ENCODE results near the gene NCOA6. TPM values are rescaled to one million over a fixed set of nuclear protein-coding genes. Genes with fewer than 3 reads are reported as not detected.

Gene NCOA6
- total RNA-seq, 2 experiments from 2014 or later, result 32.3 to 35.0 TPM

- ChIA-PET CTCF (no interaction called here), POLR2A (no interaction called here)
- H3K36me3 Mint-ChIP-seq (ENCODE audit: low read depth), result peaks cover 50% of the 10 kb centered on the region
- H3K27me3 Mint-ChIP-seq, result no peaks in the 10 kb centered on the region
- H3K27ac Mint-ChIP-seq, result no peak overlapping the region
- no peak for DNase-seq
- H3K9me3 Mint-ChIP-seq, result no peaks in the 10 kb centered on the region
- H3K4me1 Mint-ChIP-seq, result no peaks in the 10 kb centered on the region
- no peak overlapping the region for H3K4me3 Mint-ChIP-seq
These were observed 70.8 kb downstream of the NCOA6 start for GRCh38 chr20:34754611-34755010.

DNA sequence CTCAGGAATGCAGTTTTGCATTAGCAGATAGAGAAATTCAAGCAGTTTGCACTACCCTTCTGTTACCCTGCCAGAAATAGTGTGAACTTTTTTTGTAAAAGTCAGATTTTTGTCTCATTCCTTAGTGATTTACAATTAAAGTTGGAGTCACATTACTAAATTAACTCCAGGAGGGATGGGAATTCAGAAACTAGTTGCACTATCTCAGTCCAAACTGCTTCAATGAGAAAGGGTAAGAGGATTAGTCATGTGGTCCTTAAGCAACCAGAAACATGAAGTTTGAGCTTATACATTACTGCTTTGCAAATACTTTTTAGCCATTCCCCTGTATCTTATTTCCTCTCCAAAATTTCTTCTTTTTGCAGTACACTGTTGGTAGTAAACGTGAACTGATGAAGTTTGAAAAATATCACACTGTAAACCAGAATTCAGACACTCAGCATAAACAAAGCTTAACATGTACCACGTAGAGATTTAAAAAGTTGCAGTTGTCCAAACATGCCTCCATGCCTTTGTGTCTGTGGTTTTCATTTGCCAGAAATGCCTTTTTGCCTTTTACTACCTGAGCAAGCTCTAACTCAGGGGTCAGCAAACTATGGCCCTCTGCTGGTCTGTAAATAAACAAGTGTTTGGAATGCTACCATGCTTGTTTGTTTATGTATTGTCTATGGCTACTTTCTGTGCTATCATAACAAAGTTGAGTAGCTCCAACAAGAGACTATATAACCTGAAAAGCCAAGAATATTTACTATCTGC lies 71.6 kb downstream of the NCOA6 start:
- no peak for DNase-seq
- no peaks in the 10 kb centered on the region for H3K27me3 Mint-ChIP-seq
- no peak overlapping the region for H3K4me3 Mint-ChIP-seq
- CTCF ChIA-PET, result interaction anchor here (2.5 kb wide), 1 partner anchor 16 kb away, joined by 10 read pairs; no protein-coding TSS in a partner anchor
- no peak overlapping the region for H3K27ac Mint-ChIP-seq
- no peaks in the 10 kb centered on the region for H3K9me3 Mint-ChIP-seq
- POLR2A ChIA-PET, result no interaction called here
- no peaks in the 10 kb centered on the region for H3K4me1 Mint-ChIP-seq
- peaks cover 51% of the 10 kb centered on the region for H3K36me3 Mint-ChIP-seq (ENCODE audit: low read depth)

DNA sequence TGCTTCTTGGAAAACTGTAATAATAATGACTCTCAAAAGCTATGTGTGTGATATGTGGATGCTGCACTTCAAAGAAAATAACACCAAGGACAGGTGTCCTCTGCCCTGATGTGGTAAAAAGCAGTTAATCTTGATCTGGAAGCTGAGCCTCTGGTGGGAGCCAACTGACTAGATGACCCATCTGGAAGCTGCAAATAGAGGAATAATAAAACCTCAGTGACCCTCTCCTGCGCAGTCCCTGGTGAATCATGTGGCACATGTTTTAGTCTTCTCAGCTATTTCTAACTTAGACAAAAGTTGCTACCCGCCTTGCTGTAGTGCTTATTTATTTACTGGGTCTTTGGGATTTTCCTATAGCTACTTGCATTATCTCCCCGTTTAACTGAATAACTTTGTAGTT lies 74.0 kb downstream of the NCOA6 start:
- POLR2A ChIA-PET, result no interaction called here
- no peaks in the 10 kb centered on the region for H3K9me3 Mint-ChIP-seq
- CTCF ChIA-PET, result interaction anchor here (0.8 kb wide), 1 partner anchor 19 kb away, joined by 3 read pairs; no protein-coding TSS in a partner anchor
- no peak overlapping the region for H3K4me3 Mint-ChIP-seq
- no peak for DNase-seq
- no peaks in the 10 kb centered on the region for H3K27me3 Mint-ChIP-seq
- peaks cover 3% of the 10 kb centered on the region for H3K4me1 Mint-ChIP-seq
- H3K36me3 Mint-ChIP-seq (ENCODE audit: low read depth), result peaks cover 38% of the 10 kb centered on the region
- H3K27ac Mint-ChIP-seq, result no peak overlapping the region

GRCh38 chr20:34750484-34750883 lies 75.0 kb downstream of the NCOA6 start:
- no peak overlapping the region for H3K4me3 Mint-ChIP-seq
- CTCF ChIA-PET, result no interaction called here
- no peaks in the 10 kb centered on the region for H3K9me3 Mint-ChIP-seq
- H3K36me3 Mint-ChIP-seq (ENCODE audit: low read depth), result peaks cover 42% of the 10 kb centered on the region
- no peak for DNase-seq
- H3K27ac Mint-ChIP-seq, result no peak overlapping the region
- H3K27me3 Mint-ChIP-seq, result no peaks in the 10 kb centered on the region
- POLR2A ChIA-PET, result no interaction called here
- peaks cover 3% of the 10 kb centered on the region for H3K4me1 Mint-ChIP-seq

GRCh38 chr20:34748709-34749108 lies 76.7 kb downstream of the NCOA6 start:
- no peak for DNase-seq
- POLR2A ChIA-PET, result no interaction called here
- H3K4me3 Mint-ChIP-seq, result no peak overlapping the region
- CTCF ChIA-PET, result interaction anchor here (0.6 kb wide), 1 partner anchor 573 kb away, joined by 4 read pairs; no protein-coding TSS in a partner anchor
- H3K27ac Mint-ChIP-seq, result no peak overlapping the region
- no peaks in the 10 kb centered on the region for H3K27me3 Mint-ChIP-seq
- peaks cover 42% of the 10 kb centered on the region for H3K36me3 Mint-ChIP-seq (ENCODE audit: low read depth)
- H3K4me1 Mint-ChIP-seq, result peaks cover 3% of the 10 kb centered on the region
- H3K9me3 Mint-ChIP-seq, result no peaks in the 10 kb centered on the region

DNA sequence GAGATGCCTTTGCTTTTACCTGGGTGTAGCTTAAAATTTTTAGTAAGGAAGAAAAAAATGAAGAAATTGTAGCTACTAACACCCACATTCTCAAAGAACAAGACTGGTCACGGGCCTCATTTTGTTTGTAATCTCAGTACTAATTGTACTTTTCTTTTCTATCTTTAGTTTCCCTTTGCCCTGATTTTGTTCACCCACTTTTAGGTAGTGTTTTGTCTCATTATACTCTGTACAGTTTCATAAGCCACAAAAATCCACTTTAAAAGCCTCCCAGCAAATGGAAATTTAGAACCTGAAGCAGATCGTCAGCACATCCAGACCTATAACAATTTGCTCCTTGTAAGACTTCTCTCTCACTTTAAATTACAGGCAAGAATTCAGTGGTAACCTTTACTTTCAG lies 78.0 kb downstream of the NCOA6 start:
- H3K27me3 Mint-ChIP-seq, result no peaks in the 10 kb centered on the region
- peaks cover 7% of the 10 kb centered on the region for H3K4me1 Mint-ChIP-seq
- H3K4me3 Mint-ChIP-seq, result no peak overlapping the region
- ChIA-PET POLR2A (no interaction called here), CTCF (interaction anchor here (1.1 to 1.5 kb wide), 3 partner anchors 16 to 256 kb away, joined by 3 read pairs; no protein-coding TSS in a partner anchor)
- no peak for DNase-seq
- no peak overlapping the region for H3K27ac Mint-ChIP-seq
- H3K36me3 Mint-ChIP-seq (ENCODE audit: low read depth), result peaks cover 48% of the 10 kb centered on the region
- H3K9me3 Mint-ChIP-seq, result no peaks in the 10 kb centered on the region

DNA sequence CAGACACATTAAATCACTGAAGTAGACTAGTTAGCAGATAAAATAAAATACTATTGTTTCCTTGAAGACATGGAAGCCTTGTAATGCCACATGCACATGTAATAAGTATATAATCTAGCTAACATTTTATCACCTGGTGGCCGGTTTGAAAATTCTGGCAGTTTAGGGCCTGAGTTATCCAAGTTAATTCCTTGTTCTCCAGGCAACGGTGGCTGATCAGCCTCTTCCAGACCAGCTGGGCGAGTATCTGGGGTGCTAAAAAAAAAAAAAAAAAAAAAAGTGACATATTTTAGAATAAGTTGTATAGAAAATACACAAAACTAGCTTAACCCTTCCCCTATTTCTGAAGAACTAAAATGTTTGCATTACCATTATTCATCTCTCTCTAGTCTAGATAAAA lies 78.8 kb downstream of the NCOA6 start:
- Mint-ChIP-seq H3K27ac (no peak overlapping the region), H3K36me3 (ENCODE audit: low read depth) (peaks cover 49% of the 10 kb centered on the region), H3K4me1 (peaks cover 8% of the 10 kb centered on the region), H3K27me3 (no peaks in the 10 kb centered on the region), H3K4me3 (no peak overlapping the region), H3K9me3 (no peaks in the 10 kb centered on the region)
- CTCF ChIA-PET, result interaction anchor here (0.6 to 1.5 kb wide), 6 partner anchors 15 to 1390 kb away, joined by 3 read pairs; no protein-coding TSS in a partner anchor
- POLR2A ChIA-PET, result no interaction called here
- DNase-seq, result no peak

DNA sequence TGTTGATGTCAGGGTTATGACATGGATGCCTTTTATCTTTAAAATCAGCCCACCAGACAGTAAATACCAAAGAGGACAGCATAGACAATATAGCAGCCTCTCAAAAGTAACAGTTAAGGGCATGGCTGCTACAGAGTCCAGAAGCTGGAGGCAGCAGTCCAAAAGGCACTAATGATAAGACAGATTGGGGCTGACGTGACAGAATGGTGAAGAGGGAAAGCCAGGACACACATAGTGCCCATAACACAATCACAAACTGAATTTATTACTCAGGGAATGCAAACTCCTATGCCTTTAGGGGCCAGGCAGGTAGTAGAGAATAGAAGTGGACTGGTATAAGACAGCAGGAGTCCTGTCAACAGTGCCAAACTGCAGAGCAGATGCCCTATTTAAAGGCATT lies 80.6 kb downstream of the NCOA6 start:
- ChIA-PET POLR2A (no interaction called here), CTCF (interaction anchor here (1.1 to 1.4 kb wide), 2 partner anchors 10 to 25 kb away, joined by 3 read pairs; no protein-coding TSS in a partner anchor)
- H3K4me1 Mint-ChIP-seq, result peaks cover 8% of the 10 kb centered on the region

GRCh38 chr20:34744340-34744739 lies 81.1 kb downstream of the NCOA6 start:
- Mint-ChIP-seq H3K9me3 (no peaks in the 10 kb centered on the region), H3K27ac (no peak overlapping the region), H3K27me3 (no peaks in the 10 kb centered on the region), H3K4me3 (no peak overlapping the region), H3K36me3 (ENCODE audit: low read depth) (peaks cover 53% of the 10 kb centered on the region), H3K4me1 (peaks cover 8% of the 10 kb centered on the region)
- DNase-seq, result no peak
- ChIA-PET POLR2A (no interaction called here), CTCF (interaction anchor here (1.4 kb wide), 1 partner anchor 25 kb away, joined by 3 read pairs; no protein-coding TSS in a partner anchor)

More for the DNA sequence above, 80.6 kb downstream of the NCOA6 start:
- H3K27ac Mint-ChIP-seq, result no peak overlapping the region
- no peak overlapping the region for H3K4me3 Mint-ChIP-seq
- no peaks in the 10 kb centered on the region for H3K27me3 Mint-ChIP-seq
- DNase-seq, result no peak
- peaks cover 54% of the 10 kb centered on the region for H3K36me3 Mint-ChIP-seq (ENCODE audit: low read depth)
- H3K9me3 Mint-ChIP-seq, result no peaks in the 10 kb centered on the region

DNA sequence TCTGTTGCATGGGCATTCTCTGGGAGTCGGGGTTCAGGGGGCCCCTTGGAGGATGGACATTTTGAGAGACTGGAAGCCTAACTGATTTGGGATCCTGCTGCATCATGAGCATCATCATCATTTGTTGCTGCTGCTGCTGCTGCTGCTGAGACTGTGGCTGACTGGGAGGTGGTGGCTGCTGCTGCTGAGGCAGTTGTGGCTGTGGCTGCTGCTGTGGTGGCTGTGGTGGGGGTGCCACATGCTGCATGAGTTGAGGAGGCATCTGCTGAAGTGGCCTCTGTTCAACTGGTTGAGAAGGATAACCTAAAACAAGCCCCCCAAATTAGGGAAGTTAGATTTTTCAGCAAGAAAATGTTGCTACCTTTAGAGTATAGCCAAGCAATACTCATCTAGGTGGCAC lies 82.4 kb downstream of the NCOA6 start:
- peaks cover 44% of the 10 kb centered on the region for H3K36me3 Mint-ChIP-seq (ENCODE audit: low read depth)
- no peak overlapping the region for H3K4me3 Mint-ChIP-seq
- CTCF ChIA-PET, result no interaction called here
- peak overlapping the region; percentile 41 for H3K27ac Mint-ChIP-seq
- peaks cover 8% of the 10 kb centered on the region for H3K4me1 Mint-ChIP-seq
- H3K9me3 Mint-ChIP-seq, result no peaks in the 10 kb centered on the region
- no peak for DNase-seq
- H3K27me3 Mint-ChIP-seq, result no peaks in the 10 kb centered on the region
- POLR2A ChIA-PET, result no interaction called here

DNA sequence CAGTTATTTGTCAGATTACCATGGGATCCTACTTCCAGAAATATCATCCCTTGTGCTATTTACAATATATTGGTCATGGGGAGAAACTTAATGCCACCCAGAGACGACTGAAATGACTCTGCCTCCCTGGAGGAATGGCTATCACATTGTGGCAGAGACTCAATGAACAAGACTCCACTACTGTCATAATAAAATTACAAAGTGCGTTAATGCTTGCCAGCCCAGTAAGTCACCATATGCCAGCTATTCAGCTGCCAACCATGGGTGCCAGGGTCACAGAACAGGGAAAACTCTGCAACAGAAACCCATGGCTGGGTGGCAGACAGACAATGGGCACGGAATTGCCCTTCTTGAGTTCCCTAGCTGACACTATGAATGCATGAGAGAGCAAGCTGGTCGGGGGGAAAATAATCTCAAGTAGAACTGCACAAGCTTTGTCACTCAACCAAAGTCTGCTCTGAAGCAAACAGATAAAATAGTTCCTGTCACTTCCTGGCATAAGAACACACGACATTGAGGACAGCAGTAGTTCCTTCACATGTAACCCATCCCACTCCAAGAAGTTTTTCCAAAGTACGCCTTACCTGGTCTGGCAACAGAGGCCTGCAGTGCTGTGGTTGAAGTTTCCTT lies 89.2 kb downstream of the NCOA6 start:
- POLR2A ChIA-PET, result no interaction called here
- Mint-ChIP-seq H3K9me3 (no peaks in the 10 kb centered on the region), H3K27ac (no peak overlapping the region), H3K27me3 (no peaks in the 10 kb centered on the region), H3K36me3 (ENCODE audit: low read depth) (peaks cover 20% of the 10 kb centered on the region), H3K4me1 (no peaks in the 10 kb centered on the region), H3K4me3 (no peak overlapping the region)
- DNase-seq, result no peak
- CTCF ChIA-PET, result no interaction called here

- ChIA-PET CTCF (interaction anchor here (0.8 to 0.9 kb wide), 2 partner anchors 14 to 86 kb away, joined by 3 read pairs; no protein-coding TSS in a partner anchor), POLR2A (no interaction called here)
- H3K4me3 Mint-ChIP-seq, result no peak overlapping the region
- no peaks in the 10 kb centered on the region for H3K9me3 Mint-ChIP-seq
- no peak overlapping the region for H3K27ac Mint-ChIP-seq
- peaks cover 15% of the 10 kb centered on the region for H3K36me3 Mint-ChIP-seq (ENCODE audit: low read depth)
- DNase-seq, result no peak
- no peaks in the 10 kb centered on the region for H3K4me1 Mint-ChIP-seq
- H3K27me3 Mint-ChIP-seq, result no peaks in the 10 kb centered on the region
These were observed 92.9 kb downstream of the NCOA6 start for GRCh38 chr20:34732523-34732922.

DNA sequence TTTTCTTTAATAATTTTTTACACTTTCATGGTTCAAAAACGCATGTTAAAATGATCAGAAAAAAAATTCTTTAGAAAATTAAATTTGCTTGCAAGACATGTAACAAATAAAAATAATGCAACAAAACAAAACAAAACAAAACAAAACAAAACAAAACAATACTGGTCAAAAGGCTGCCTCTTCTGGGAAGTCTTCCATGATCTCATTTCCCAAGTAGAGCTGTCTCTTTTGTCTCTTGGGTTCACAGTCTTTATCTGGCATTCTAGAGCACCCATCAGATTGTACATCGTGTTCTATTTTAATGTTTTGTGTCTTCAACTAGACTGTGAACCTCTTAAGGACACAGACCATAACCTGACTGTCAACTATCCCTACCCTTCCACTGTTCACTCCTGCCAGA lies 96.0 kb downstream of the NCOA6 start:
- H3K4me3 Mint-ChIP-seq, result no peak overlapping the region
- CTCF ChIA-PET, result interaction anchor here (0.6 kb wide), 1 partner anchor 65 kb away, joined by 3 read pairs; no protein-coding TSS in a partner anchor
- H3K4me1 Mint-ChIP-seq, result no peaks in the 10 kb centered on the region
- POLR2A ChIA-PET, result interaction anchor here (0.8 kb wide), 1 partner anchor 159 kb away, joined by 7 read pairs; no protein-coding TSS in a partner anchor
- no peaks in the 10 kb centered on the region for H3K9me3 Mint-ChIP-seq
- H3K27ac Mint-ChIP-seq, result no peak overlapping the region
- H3K36me3 Mint-ChIP-seq (ENCODE audit: low read depth), result peaks cover 20% of the 10 kb centered on the region
- no peaks in the 10 kb centered on the region for H3K27me3 Mint-ChIP-seq
- no peak for DNase-seq
